Stimulated activated CD4-positive, alpha-beta T cell treated with anti-CD3 and anti-CD28 coated beads, Interleukin-15, amount 100 ng/mL, for 24 hours (primary cell): ENCODE data around the gene APRT.
"Not testable (repeated sequence)": the region's sequence is repeated elsewhere in the genome, so short reads cannot be mapped to it uniquely, and the experiment has no call there.

Experiments
- DNase-seq: peaks from one replicate; pipeline ENCODE4 v3.0.0-alpha.2; 2020

APRT gene

DNA sequence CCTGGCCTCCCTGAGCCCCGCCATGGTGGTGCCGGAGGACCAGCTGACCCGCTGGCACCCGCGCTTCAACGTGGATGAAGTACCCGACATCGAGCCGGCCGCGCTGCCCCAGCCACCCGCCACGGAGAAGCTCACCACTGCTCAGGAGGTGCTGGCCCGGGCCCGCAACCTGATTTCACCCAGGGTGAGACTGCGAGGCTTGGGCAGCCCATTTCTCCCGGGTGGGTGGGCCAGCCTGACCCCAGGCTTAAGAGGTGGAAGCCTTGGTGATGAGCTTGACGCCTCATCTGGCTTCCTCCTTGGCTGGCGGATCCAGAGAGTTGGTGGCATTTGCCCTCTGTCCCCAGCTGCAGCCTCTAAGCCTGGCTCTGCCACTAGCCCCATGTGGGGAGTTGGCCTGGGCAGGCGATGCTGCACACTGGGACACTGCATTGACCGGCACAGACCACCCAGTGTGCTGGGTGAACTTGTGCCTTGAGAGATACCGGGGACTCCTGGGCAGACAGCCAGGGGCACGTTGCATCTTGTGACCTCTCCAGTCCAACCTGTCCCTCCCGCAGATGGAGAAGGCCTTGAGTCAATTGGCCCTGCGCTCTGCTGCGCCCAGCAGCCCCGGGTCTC lies 5.1 kb downstream of the APRT start:
- no peak for DNase-seq

DNA sequence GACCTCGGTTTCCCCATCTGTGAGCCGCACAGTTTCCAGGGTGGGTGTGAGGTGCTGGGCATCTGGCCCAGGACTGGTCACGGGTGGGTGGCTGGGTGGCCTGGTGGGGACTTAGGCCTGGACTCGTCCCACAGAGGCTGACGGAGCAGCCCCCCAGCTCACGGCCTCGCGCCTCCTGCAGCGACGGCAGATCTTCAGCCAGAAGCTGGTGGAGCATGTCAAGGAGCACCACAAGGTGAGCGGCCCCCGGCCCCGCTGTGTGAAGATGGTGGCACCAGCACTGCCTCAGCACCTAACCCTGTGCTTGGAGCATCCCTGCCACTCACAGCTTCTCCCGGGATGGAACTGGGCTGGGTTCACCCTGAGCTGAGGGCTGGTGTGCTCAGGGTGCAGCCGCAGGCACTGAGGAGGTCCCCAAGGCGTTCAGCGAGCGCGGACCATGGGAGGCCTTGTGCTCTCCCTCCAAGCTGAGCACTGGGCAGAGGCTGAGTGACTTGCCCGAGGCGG lies 5.8 kb downstream of the APRT start:
- no peak for DNase-seq

DNA sequence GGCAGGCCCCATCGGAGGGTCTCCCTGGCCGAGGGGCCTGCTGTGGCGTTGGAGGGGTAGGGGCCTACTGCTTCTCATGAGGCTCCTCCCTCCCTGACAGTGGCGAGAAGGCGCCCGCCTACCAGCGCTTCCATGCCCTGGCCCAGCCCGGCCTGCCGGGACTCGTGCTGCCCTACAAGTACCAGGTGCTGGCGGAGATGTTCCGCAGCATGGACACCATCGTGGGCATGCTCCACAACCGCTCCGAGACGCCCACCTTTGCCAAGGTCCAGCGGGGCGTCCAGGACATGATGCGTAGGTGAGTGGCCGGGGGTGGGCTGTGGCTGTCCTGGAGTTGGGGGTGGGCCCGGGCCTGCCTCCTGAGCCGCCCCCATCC lies 6.4 kb downstream of the APRT start:
- DNase-seq: no peak

DNA sequence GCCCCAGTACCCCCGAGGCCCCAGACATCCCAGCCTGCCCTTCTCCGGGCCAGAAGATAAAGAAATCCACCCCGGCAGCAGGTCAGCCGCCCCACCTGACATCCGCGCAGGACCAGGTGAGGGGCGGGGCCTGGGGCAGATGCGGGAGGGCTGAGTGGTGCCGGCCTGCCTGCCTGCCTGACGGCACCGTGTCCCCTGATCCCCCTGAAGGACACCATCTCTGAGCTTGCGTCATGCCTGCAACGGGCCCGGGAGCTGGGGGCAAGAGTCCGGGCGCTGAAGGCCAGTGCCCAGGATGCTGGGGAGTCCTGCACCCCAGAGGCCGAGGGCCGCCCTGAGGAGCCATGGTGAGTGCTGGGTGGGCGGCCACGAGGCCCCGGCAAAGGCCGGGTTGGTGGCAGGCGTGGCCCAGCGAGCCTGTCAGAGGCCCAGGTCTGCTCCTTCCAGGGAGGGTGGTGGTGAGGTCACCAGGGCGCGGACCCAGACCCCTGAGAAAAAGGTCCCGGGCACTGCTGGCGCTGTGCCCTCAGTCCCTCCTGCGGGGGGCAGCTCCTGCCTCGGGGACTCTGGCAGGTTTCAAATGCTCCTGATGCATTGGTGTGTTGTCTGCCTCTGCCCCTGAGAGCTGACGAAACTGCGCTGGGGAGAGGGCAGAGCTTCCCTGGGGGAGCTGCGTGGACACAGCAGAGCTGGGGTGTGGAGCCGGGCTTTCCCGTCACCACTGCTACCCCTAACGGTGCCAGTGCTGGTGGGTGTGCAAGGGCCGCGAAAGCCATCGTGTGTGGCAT lies 7.0 kb downstream of the APRT start:
- DNase-seq: peak; percentile 70

DNA sequence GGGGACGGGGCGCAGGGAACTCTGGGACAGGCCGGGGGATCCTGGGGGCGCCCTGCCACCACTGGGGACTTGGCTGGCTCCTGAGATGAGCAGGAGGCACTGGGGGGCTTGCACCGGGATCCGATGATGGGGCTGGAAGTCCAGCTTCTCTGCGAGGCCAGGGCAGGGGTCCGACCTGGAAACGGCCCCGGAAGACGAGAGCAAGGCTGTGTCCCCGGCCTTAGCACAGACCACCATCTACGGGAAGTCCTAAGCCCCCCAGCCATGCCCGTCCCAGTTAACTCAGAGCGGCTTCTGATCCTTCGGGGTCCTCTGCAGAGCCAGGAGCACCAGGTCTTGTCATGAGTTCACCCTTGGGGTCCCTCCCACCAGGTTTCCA lies 7.6 kb downstream of the APRT start:
- no peak for DNase-seq

DNA sequence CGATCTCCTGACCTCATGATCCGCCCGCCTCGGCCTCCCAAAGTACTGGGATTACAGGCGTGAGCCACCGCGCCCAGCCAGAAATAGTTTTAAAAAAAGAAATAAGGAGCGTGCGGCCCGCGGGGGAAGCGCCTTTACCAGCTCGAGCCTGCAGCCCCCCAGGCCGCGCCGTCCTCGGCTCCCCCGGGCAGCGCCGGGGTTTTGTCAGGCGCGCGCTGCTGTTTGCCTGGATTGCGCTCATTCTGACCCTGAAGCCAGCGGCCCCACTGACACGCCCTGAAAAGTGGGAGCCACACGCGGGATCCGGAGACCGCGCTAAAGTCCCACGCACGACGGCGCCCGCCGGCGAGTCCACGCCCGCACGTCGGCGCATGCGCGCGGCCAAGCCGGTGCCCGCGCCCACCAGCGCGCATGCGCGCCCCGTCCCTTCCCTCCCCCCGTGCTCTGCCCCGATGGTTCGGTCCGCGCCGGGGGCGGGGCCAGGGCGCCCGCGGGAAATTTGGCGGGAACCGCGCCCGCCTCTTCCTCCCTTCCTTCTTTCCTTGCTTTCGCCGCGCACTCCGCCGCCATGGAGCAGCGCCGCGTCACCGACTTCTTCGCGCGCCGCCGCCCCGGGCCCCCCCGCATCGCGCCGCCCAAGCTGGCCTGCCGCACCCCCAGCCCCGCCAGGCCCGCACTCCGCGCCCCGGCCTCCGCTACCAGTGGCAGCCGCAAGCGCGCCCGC lies 8.3 kb downstream of the APRT start, which contains the start of gene CDT1:
Gene CDT1 (plus strand): TSS at position 526 of the 724 bp plus-strand sequence. CDS start 43 bp downstream, at position 569.
- DNase-seq: peak; percentile 88

DNA sequence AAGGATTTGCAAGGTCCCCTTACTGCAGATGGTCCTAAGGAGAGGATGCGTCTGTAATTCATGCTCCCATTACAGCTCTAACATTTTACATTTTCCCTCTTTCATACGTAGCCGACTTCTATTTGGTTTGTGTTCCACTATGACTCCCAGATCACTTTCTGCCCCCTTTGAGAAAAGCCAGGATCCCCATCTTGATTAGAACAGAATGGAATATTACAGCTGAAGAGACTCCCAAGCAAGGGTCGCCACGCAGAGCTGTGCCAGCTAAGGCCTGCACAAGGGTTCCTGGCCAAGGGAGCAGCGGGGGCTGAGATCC lies 11.5 kb downstream of the APRT start:
- no peak for DNase-seq

DNA sequence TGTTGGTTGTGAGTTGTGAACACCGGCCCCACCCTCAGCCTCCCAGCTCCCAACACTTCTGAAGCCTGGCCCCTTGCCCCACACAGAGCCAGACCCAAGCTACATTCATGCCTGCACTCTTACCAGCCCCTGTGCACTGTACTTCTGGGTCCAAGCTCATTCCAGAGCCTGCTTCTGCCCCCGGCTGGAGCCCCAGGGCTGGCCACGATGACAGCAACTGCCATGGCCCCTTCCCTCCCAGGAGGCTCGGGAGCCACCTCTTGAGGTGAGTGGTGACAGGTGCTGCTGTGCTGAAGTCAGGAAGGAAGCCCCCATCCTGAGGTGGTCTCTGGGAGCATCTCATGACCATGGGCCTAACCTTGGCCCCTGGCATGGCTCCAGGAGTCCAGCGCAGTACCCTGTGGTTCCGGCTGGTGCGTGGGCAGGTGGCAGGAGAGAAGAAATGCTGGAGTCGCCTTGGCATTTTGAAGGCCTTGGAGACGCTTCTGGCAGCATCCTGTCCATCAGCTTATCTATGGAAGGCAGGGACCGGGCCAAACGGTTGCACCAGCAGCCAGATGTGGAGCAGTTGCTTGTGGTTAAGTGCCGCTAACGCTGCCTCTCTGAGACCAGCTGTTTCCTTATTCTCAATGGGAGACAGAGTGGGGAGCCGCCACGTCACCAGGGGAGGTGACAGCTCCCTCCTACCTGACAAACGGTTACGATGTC lies 12.0 kb downstream of the APRT start:
- no peak for DNase-seq

DNA sequence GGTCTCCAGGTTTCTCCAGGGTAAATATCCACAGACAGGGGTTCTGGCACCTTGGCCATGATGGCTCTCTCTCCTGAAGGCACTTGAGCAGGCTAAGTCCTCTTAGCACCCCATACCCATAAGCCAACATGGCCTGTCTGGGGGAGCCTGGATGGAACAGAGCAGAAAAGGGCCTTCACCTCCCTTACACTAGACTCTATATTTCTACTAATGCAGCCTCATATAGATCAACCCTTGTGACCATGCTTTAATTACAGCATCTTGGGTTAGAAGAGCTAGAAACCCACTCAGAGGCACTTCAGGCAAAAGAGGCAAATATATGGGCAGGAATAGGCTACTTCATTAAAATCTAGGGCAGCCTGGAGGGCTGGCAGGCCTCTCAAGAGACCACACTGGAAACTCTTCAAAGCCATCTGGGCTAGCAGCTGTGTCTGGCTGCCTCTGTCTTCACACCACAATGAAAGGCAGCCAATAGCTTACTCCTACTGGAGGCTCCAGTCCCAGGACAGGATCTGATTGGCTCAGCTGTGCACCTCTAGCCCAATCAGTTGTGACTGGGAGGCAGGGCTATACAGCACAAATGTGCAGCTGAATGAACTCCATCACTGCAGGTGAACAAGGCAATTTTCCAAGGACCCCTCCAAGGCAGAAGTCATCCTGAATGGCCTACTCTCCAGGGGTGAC lies 12.8 kb downstream of the APRT start:
- no peak for DNase-seq

DNA sequence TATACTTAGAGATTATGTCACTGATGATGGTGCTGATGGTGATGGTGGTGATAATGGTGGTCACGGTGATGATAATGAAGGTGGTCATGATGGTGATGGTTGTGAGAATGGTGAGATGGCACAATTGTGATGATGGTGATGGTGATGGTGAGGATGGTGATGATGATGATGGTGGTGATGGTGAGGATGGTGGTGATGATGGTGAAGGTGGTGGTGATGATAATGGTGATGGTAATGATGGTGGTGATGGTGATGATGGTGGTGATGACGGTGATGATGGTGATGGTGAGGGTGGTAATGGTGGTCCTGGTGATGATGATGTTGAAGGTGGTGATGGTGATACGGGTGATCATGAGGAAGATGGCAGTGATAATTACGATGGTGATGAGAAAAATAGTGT lies 13.7 kb downstream of the APRT start:
- DNase-seq: no peak

DNA sequence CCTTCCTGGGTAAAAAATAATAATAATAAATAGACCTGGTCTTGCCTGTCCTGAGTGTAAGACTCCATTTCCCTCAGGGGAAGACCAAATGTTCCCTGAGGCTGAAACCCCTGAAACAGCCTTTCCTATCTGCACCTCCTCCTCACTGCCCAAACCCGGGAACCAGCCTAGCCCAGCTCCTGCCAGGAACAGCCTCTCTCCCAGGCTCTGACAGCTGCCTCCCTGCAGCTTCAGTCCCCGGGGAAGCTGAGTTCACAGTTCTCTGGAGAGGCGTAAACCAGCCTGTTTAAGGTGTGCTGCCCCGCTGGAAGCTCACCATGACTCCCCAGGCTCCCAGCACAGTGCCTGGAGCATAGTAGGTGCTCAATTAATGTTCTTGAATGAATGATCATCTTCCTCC lies 15.4 kb downstream of the APRT start:
- no peak for DNase-seq

DNA sequence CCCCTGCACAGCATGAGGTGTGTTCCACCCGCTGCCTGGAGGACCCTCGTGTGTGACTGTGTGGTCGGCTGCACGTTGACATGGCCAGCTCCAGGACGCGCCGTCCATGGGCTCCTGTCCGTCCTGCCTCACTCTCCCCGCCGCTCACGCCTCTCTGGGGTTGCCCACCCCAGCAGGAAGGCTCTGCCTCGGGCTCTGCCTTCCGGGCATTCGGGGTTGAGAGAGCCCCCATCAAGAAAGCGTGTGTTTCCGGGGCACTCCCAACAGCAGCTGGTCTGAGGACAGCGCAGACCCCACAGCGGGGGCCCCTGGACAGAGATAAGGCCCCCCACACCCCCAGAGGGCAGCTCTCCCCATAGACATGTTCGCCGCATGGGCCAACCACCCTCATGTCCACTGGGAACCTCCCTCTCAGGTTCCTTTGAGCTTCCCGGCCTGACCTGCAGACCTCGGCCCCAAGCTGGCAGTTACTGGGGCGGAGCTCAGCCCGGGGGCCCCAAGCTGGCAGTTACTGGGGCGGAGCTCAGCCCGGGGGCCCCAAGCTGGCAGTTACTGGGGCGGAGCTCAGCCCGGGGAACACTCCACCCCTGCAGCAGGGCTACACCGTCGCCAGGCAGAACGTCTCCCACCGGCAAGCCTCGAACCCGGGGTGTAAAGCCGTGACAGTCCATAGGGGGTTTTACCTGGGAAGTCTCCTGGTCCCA lies 18.3 kb downstream of the APRT start:
- DNase-seq: no peak

DNA sequence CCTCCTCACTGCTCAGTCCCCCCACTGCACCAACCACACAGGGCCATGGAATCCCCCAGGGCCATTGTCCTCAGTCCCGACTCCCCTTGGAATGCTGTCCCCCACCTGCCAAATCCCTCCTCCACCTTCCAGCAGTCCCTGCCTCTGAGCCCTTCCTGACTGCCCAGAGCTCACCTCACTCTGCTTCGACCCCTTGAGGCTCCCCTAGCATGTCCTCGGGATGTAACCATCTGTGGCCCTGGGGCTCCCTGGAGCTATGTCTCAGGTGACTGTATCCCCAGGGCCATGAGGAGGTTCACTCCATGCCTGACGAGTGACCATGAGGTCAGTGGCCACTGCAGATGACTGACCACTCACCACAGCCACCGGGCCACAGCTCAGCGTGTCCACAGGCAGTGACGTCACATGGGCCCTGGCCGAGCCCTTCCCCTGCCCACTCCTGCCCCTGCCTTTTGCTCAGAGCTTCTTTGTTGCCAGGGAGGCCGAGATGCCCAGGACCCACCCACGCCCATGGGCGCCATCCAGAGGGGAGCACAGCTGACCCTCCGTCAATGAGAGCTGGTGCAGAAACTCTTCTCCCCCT lies 19.0 kb downstream of the APRT start:
- DNase-seq: no peak

DNA sequence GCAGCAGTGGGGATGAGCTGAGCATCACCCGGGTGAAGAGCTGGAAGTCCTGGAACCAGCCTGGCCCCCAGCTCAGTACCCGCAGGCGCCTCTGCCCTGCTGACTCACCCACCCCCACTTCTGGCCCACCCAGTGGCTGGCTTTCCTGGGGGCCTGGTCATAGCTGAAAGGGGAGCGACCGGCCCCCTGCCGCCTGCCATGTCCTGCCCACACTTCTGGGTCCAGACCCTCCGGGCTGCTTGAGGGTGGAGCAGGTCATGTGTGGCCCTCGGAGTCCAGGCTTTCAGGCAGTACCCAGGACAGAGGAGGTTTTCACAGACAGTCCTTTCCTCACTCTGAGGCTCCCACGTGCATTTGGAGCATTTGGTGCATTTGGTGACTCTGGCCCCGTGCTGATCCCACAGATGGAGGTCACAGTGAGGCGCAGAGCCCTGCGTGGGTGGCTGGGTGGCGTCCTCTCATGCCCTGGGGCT lies 19.6 kb downstream of the APRT start:
- no peak for DNase-seq

DNA sequence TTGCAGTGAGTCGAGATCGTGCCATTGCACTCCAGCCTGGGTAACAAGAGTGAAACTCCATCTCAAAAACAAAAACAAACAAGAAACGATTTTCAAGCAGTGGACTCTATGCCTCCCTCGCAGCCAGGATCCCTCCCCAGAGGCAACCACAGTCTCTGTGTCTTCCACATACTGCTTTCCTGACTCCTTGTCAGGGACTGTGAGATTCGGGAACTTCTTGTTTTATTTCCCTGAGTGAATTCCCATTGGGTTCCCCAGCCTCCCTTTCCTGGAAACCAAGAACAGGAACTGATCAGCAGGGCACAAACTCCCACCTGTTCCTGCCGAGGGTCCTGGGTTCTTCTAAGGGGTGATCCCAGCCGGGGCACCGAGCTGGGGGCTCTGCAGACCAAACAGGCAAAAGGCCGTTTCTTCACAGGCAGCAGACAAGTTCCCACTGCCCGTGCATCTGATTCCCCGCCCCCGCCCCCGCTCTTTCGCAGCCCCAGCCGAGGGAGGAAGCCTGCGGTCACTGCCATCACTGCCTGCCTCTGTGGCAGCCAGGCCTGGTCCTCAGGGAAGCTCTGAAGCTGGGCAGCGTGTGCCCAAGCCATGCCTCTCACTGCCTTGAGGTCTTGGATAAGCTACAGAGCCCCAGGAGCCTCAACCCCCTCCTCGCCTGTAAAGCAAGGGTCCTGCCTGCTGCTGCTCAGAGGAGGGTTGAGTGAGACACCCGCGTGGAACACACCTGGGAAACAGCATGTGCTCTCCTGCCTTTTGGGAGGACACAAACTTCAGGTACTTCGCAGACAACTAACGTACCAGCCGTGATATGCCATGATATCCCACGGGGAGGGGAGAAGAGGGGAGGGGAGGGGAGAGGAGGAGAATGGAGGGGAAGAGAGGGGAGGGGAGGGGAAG lies 21.2 kb downstream of the APRT start:
- DNase-seq: peak; percentile 79

DNA sequence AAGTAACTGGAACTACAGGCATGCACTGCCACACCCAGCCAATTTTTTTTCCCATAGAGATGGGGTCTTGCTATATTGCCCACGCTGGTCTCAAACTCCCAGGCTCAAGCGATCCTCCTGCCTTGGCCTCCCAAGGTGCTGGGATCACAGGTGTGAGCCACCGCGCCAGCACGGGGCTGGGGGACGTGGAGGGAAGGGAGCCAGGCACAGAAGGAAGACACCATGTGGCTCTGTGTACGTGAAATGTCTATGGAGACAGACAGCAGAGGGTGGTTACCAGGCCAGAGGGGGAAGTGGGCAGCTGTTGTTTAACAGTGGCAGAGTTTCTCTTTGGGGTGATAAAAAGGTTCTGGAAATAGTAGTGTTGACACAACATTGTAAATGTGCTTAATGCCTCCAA lies 22.1 kb downstream of the APRT start:
- no peak for DNase-seq

DNA sequence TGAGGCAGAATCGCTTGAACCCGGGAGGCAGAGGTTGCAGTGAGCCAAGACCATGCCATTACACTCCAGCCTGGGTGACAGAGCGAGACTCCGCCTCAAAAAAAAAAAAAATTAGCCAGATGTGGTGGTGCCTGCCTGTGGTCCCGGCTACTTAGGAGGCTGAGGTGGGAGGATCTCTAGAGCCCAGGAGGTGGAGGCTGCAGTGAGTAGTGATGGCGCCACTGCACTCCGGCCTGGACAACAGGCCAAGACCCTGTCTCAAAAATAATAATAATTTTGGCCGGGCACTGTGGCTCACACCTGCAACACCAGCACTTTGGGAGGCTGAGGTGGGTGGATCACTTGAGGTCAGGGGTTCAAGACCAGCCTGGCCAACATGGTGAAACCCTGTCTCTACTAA lies 23.0 kb downstream of the APRT start:
- not testable (repeated sequence) for DNase-seq

DNA sequence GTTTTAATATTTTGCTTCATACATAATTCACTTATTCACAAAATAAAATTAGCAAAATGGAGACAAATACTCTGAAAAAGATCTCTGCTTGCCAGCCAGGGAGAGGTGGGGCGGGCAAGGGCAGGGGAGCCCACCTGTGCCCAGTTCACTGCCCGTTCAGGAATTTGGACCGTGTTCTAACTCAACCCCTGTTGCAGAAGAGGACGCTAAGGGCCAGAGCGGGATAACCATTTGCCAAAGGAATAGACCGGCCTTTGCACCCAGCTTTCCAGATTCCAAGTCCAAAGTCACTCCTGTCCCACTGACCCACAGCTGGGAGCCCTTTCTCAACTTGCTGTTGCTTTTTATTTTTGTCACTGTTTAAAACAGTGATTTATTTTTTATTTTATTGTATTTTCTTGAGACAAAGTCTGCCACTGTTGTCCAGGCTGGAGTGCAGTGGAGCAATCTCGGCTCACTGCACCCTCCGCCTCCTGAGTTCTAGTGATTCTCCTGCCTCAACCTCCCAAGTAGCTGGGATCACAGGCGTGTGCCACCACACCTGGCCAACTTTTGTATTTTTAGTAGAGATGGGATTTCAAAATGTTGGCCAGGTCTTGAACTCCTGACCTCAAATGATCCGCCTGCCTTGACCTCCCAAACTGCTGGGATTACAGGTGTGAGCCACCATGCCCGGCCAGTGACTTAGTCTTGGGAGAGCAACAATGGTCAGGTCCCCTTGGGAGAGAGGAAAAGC lies 24.0 kb downstream of the APRT start:
- DNase-seq: no peak

DNA sequence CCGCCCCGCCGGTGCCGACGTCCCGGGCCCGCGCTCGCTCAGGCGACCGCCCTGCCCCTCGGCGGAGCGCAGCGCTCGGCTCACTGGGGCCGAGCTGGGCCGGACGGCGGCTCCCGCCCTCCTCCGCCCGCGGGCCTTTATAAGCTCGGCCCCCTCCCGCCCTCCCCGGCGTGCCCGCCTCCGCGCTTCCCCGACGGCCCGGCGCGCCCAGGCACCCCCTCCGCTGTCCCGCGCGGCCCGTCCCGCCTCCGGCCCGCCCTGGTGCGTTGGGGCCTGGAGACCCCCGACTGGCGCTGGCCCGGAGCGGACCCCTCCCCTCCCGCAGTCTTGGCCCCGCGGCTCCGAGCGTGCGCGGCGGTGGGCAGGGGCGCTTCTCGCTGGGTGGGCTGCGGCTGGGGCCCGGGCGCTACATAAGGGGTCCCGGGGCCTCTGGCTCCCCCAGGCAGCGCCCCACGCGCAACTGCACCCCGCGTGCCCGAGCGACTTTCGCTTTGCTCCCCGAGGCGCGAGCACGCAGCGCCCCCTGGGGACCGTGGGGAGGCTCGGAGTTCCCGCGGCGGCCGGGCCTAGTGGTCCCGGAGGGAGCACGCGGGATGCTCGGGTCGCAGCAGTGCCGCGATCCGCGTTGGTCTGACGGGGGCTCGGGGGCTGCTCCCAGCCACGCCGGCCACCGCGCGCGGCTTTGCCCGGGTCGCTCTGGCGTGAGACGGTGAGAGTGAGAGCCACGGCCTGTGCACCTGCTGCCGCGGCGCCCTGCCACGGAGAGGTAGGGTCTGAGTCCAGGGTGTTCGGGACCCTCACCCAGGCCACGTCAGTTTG lies 26.4 kb downstream of the APRT start, which contains the start of gene PIEZO1:
Gene PIEZO1 (minus strand): TSS at position 115 of the 819 bp plus-strand sequence. CDS start 256 bp downstream, outside the sequence.
- DNase-seq: peak; percentile 82
